HG02678 (cell line): ENCODE measurements around the gene TIMP1.
"Not testable (repeated sequence)": the region's sequence is repeated elsewhere in the genome, so short reads cannot be mapped to it uniquely, and the experiment has no call there.

ENCODE experiments used
- ATAC-seq: cut with Tn5 transposase; IDR thresholded peaks from one replicate; pipeline ENCODE4 v1.9.1; 2021; ENCODE audit warnings: mild to moderate bottlenecking, moderate library complexity; ENCODE audit not compliant: unreplicated experiment

TIMP1 gene

DNA sequence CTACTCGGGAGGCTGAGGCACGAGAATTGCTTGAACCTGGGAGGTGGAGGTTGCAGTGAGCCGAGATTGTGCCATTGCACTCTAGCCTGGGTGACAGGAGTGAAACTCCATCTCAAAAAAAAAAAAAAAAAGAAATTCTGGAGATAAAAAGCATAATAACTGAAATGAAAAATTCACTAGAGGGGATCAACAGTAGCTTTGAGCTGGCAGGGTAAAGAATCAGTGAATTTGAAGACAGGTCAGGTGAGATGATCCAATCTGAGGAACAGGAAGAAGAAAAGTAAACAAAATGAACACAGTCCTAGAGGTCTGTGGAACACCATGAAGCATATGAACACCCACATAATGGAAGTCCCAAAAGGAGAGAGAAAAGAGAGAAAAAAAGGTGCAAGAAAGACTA is 15.0 kb downstream of the TIMP1 start:
- ATAC-seq, result no peak

DNA sequence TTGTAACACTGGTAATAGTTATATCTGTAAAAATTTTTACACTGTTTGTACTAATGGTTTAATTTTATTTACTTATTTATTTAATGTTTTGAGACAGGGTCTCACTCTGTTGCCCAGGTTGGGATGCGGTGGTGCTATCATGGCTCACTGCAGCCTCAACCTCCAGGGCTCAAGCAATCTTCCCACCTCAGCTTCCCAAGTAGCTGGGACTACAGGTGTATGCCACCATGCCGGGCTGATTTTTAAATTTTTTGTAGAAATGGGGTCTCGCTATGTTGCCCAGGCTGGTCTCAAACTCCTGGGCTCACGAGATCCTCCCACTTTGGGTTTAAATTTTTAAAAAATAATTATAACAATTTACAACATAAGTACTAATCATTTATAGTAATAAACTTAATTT is 20.9 kb downstream of the TIMP1 start:
- ATAC-seq, result not testable (repeated sequence)

DNA sequence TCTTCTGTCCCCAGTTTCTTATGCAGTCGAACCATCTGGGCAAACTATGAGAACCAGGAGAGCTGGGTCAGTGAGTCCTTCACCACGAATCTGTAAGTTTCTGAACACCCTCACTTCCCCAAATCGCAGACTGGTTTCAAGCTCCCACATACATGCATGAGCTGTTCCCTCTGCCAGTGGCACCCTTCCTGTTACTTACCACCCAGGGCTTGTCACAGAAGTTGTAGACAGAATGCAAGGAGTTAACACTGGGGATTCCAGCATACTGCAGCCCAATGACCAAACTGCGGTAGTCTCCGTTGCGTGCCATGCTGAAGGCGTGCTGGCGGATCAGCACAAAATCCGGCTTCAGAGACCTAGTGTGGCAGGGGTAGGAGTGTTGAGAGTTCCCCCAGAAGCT is 22.8 kb downstream of the TIMP1 start:
- ATAC-seq, result no peak

DNA sequence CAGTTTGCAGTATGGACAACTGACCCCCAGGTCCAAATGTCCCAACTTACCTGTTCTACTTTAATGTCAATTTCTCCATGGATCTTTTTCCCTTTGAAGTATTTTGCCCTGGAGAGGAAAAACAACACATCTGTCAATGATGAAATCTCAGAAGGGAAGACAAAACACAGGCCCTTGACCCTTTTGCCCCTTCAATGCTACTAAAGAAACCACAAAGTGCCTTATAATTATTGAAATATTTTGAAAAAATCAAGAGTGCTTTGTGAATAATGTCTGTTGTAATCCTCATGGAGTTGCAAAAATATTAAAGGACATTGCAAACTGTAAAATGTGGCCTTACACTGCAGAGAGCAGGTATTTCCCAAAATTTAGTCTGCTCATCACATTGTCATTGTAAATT is 24.9 kb downstream of the TIMP1 start:
- no peak for ATAC-seq

DNA sequence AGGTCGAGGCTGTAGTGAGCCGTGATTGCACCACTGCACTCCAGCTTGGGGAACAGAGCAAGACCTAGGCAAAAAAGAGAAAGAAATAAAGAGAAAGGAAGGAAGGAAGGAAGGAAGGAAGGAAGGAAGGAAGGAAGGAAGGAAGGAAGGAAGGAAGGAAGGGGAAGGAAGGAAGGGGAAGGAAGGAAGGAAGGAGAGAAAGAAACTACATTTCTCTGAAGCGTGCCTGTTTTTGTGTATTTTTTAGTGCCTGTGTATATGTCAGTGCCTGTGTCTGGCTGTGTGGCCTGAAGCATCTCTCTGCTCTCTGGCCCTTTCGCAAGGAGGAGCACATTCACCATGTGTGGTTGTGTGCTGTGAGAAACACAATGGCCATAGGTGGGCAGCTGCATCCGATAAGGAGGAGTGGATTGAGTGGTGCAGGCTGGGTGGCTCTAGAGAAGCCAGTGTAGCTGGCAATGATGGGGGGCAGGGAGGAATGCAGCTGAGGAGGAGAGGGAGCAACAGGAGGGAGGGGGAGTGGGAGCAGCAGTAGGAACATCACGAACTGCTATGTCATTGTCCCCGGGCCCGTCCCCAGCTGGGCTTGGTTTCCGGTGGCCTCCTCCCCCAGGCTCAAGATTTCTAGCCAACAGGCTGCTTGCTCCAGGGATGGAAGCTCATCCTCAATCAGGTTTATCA is 26.0 kb downstream of the TIMP1 start:
- ATAC-seq, result no peak

DNA sequence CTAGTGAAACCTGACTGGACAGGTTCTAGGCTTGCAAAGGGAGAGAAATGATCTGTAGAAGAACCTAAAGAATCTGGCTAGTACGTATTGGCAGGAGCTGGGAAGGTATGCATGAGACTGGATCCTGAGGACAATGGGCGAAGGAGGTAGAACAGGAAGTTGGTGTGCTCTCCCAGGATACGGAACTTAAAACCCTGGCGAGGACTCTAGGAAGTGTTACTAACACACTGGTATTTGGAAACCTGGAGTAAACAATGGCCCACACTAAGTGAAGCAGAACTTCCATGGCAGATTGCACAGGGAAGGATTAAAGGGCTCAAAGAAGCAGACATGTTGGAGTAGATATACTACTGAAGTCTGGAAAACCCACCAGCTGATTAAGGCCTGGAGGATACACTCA is 28.3 kb downstream of the TIMP1 start:
- no peak for ATAC-seq

DNA sequence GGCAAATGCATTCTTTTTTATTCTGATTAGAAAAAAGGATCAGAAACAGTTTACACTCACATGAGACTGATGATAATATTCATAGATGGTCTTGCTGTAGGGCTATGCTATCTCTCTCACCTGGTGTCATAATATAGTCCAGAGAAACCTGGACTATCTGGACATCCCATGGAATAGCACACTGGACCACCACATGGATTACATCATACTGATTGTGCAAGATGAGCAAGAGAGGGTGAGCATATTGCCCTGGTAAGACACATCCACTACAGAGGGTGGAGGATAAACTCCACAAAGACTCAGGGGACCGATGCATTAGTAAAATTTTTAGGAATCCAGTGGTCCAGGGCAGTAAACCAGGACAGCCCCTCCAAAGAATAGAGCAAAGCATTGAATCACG is 29.3 kb downstream of the TIMP1 start:
- ATAC-seq, result no peak

DNA sequence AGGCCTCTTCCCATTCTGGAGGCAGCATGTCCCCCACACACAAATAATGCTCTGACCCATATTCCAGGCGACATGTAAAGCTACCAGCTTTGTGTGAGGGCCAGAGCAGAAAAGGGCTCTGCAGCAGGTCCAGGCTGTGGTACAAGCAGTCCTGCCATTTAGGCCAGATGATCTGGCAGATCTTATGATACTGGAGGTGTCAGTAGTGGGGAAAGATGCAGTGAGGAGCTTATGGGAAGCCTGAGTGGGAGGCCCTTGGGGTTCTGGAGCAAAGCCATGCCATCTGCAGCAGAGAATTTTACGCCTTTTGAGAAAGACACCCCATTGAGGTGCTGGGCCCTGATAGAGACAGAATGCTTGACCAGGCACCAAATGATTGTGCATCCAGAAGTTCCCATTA is 29.7 kb downstream of the TIMP1 start:
- ATAC-seq, result no peak

DNA sequence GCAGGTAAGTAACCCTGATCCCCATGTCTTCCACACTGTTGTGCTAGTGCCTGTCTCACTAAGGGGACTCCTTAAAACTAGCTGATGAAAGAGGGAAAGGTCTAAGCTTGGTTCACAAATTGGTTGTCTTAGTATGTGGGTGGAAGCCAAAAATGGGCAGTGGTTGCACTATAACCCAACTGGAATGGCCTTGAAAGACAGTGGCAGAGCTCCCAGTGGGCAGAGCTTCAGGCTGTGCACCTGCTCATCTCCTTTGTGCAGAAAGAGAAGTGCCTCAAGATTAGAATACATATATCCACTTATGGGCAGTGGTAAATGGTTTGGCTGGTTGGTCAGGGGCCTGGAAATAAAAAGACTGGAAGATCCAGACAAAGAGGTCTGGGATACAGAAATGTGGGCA is 30.2 kb downstream of the TIMP1 start:
- no peak for ATAC-seq

DNA sequence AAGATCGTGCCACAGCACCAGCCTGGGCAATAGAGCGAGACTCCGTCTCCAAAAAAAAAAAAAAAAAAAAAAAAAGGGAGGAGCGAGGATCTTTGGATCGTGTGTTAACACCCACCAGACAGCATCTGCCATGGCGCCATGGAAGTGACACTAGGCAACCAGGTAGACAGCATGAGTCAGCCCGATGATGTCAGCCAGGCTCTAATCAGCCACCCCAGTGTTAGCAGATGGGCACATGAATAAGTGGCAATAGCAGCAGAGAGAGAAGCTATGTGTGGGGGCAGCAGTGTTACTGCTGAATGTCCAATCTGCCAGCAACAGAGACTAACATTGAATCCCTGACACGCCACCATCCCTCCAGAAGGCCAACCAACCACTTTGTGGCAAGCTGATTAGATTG is 30.8 kb downstream of the TIMP1 start:
- ATAC-seq, result no peak

DNA sequence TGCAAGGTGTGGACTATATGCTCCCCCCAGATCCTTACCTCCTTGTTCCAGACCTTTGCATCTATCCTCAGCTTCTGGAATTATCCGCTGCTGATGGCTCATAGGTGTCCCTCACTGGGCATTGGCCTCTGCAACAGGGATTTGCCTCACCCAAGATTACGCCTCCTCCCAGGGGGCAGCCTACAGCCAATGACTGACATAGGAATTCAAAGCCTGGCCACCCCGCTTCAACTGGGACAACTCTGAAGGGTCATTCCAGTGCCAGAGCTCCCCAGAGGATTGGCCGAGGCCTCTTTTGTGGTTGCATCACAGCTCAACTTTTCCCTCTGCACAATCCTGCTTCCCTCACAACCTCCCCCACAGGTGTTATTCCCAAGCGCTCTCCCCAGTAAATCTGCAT is 32.4 kb downstream of the TIMP1 start:
- ATAC-seq, result no peak

DNA sequence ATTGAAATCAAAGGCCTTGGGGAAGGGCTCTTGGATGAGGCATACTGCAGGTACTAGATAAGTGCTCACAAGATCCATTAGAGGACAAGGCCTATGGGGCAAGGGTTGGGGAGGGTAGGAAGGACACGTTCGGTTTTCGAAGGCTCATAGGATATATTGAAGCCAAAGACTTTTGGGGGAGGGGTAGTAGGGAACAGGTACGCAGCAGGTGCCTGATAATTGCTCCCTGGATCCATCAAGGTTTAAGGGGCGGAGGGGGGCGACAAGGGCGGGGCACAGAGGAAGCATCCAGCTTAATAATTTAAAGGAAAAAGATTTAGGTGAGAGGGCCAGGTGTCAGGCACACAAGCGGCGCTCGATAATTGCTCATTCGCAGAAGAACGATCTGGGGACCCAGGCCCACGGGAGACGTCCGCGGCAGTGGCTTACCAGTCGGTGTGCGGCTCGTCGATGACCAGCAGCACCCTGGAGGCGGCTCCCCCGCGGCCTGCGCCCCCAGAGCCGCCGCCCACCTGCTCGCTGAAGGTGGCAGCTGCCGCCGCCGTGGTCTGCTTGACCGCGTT is 36.8 kb downstream of the TIMP1 start:
- no peak for ATAC-seq

DNA sequence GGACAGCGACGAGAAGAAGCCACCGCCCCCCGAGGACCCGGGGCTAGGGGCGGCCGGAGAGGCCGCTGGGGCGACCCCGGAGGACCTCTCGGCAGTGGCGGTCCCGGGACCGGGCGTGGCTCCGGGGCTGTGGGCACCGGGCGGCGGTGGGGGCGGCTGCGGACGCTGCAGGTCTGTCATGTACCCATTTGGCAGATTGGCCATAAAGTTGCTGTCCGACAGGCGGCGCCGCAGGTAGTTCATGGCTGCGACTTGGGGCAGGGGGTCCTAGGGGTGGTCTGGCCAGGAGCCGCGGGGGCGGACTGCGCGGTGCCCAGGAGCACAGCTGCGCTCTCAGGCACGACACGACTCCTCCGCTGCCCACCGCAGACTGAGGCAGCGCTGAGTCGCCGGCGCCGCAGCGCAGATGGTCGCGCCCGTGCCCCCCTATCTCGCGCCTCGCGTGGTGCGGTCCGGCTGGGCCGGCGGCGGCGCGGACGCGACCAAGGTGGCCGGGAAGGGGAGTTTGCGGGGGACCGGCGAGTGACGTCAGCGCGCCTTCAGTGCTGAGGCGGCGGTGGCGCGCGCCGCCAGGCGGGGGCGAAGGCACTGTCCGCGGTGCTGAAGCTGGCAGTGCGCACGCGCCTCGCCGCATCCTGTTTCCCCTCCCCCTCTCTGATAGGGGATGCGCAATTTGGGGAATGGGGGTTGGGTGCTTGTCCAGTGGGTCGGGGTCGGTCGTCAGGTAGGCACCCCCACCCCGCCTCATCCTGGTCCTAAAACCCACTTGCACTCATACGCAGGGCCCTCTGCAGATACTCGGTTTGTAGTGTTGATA is 37.5 kb downstream of the TIMP1 start, which contains the start of gene SYN1:
SYN1 (minus strand) TSS at position 372 of the 817 bp plus-strand sequence; CDS start at position 243, 129 bp downstream.
- ATAC-seq, result peak; percentile 76

DNA sequence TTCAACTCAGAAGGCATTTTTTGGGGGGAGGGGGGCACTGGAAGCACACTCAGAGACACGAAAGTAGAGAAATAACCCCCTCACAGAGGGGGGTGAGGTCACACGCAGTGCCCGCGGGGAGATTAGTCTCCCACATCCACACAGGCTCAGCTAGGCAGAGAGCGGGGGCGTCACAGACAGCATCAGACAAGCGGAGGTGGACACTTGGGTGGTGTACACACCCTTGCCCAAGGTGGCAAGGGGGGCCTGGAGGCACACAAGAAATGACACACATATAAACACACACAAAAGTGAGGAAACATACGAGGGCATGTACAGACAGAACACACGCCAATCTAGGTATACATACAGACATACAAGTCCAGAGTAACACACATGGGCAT is 38.1 kb downstream of the TIMP1 start:
- ATAC-seq, result no peak

DNA sequence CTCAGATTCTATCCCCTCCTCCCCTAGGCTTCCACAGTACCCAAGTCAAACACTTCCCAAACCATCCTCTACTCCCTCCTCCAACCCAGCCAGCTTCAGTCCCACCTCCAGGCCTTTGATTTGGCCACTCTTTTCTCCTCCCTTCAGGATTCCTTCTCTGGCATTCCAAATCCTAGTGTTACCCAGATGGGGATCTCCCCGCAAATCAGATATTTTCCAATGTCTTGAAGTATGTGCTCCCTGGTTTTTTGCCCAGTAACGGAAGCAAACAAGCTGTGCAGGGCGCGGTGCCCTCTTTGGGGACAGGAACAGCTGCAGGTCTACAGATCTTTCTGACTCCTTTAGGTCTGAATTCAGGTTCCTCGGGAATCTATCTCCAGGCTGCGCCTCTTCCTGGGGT is 39.6 kb downstream of the TIMP1 start:
- ATAC-seq, result no peak

DNA sequence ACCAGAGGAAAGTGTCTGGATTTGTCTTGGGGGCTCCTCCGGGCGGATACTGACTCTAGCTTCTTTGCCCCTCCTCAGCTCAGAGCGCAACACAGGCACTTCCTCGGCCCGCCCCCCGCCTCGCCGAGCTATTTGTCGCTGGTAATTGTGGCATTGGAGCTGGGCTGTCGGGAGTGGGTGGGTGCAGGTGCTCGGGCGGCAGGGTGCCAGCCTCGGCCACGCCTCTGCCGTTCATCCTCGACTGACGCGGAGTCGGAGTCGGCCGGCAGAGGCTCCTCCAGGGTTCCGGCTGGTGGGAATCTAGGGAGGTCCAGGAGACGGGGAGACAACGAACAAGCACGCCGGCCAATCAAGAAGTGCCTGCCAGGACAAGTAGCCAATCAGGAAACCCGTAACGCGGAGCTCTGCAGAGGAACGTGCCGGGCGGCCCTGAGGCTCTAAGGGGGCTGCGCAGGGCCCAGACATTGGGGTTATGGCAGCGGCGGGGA is 41.3 kb downstream of the TIMP1 start:
- ATAC-seq, result peak; percentile 42

DNA sequence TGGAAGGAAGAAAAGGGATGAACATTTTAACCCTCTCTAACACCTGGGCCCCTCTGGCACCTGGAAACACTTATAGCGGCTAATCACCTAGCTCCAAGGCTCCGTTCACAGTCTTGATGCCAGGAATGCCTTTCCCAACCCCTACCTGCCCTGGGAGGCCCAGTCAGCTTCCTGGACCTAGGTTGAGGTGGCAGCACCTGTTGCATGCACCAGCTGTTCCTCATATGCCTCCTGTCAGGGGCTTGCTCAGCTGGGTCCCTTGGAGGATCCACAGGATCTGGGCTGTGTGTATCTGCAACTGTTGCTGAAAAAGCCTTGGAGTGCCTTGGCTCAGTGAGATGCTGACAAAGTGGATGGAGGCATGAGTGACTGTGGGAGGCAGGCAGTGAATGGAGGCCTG is 43.1 kb downstream of the TIMP1 start:
- no peak for ATAC-seq

DNA sequence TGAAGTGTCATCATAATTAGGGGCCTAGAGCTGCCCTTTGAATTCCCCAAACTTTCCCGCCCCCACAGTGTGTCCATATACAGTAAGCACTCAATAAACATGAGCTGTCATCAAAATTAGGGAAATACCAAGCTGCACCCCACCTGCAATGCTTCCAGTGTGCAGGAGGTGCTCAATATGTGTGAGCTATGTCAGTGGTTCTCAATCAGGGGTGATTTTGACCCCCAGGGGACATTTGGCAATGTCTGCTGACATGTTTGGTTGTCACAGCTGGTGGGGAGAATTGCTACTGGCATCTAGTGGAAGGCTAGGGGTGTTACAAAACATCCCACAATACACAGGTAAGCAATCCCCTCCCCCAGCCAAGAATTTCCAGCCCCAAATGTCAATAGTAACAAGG is 46.7 kb downstream of the TIMP1 start:
- ATAC-seq, result no peak

DNA sequence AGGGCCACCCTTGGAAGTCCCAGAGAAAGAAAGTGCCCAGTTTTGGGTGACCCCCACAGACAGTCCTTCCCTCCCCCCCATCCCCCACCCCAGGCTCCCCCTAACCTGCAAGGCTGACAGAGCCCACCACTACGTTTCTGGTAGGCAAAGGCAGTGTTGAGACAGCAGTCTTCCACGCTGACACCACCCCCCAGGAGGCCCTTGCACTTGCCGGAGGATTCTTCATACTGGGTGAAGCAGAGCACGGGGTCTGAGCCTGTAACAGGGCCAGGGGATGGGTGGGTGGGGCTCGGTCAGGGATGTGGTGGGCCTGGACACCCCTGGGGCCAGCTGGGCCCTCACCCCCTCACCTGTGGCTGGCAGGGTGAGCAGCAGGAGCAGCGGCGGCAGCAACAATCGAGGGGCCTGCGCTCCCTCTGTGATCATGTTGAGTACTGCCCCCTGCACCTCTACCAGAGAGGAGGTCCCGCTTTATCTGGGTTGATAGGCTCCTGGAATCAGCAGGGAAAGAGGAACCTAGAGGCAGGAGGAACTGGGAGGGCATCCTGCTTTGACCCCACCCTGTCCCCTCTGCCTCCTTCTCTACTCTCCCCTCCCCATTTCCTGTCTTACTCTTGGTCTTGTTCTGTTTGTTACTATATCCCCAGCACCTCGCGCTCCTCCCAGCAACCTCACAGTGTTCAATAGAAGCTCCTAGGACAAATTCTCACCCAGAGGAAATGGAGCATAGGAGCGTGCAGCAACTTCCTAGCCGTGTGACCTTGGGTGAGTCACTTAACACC is 47.4 kb downstream of the TIMP1 start, which contains the start of gene CFP:
CFP (minus strand) TSS at position 512 of the 782 bp plus-strand sequence; CDS start at position 426, 86 bp downstream.
- no peak for ATAC-seq

DNA sequence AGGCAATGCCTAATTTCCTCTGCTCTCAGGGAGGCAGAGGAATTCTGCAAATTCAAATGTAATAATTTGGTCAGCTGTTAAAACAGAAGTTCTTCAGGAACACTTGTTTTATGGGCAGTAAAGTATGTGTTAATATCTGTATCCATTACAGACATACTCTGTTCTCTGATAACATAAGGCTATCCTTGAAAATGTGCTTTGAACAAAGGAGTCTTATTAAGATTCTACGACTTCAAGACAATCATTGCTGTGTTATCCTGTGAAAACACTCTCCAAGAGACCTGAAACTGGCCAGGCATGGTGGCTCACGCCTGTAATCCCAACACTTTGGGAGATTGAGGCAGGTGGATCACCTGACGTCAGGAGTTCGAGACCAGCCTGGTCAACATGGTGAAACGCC is 49.4 kb downstream of the TIMP1 start:
- no peak for ATAC-seq

DNA sequence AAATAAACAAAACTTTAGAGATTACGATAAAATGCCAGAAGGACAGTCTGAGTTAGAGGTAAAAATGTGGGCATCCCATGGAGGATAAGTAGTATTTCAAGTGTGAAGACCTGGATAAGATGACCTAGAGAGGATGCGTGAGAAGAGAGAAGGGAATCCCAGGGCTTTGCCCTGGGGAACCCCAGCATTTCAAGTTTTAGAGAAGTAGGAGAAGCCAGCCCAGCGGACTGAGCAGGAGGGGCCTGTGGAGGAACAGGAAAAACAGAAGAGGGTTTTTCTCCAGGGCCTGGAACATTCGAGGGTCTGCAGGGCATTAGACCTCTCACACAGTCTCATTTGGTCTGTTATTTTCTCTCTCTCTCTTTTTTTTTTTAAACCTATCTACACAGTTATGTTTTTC is 50.4 kb downstream of the TIMP1 start:
- ATAC-seq, result no peak
